GM19397 (cell line): ENCODE data around the gene TRIM36.

Experiments used
- ATAC-seq: cut with Tn5 transposase; IDR thresholded peaks from one replicate; pipeline ENCODE4 v1.9.1; 2021; ENCODE audit warnings: mild to moderate bottlenecking, moderate library complexity; ENCODE audit not compliant: unreplicated experiment

TRIM36 gene, protein sequence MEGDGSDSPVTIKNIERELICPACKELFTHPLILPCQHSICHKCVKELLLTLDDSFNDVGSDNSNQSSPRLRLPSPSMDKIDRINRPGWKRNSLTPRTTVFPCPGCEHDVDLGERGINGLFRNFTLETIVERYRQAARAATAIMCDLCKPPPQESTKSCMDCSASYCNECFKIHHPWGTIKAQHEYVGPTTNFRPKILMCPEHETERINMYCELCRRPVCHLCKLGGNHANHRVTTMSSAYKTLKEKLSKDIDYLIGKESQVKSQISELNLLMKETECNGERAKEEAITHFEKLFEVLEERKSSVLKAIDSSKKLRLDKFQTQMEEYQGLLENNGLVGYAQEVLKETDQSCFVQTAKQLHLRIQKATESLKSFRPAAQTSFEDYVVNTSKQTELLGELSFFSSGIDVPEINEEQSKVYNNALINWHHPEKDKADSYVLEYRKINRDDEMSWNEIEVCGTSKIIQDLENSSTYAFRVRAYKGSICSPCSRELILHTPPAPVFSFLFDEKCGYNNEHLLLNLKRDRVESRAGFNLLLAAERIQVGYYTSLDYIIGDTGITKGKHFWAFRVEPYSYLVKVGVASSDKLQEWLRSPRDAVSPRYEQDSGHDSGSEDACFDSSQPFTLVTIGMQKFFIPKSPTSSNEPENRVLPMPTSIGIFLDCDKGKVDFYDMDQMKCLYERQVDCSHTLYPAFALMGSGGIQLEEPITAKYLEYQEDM

DNA sequence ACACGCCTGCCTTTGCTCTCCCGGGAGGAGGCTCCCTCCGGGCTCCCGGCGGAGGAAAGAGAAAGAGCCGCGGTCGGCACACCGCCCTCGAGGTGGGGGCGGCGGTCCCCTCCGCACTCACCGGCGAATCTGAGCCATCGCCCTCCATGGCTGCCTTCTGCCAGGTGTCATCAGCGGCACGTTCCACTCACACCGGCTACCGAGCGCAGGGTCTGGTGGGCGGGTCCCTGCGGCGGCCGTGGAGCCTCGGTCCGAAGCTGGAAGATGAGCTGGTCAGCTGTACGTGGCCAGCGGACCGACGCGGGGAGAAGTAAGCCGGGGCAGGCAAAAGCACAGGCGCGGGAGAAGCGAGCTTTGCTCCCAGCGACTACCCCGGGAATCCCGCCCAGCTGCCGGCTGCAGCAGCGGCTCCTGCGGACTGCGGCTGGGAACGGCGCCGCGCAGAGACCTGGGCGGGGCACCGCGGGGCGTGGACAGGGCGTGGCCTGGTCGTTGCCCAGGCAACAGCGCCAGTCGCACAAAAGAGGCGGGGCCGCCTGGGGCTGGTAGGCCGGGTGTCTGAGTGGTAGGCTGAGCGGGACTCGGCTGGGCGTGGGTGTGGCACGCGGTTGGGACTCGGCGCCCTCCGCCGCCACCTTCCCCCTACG lies at the start of gene TRIM36:
Gene TRIM36, minus strand, starts transcription at position 422 of the 647 bp plus-strand sequence. Its CDS starts 274 bp downstream, at position 148.
- peak; percentile 98 for ATAC-seq

DNA sequence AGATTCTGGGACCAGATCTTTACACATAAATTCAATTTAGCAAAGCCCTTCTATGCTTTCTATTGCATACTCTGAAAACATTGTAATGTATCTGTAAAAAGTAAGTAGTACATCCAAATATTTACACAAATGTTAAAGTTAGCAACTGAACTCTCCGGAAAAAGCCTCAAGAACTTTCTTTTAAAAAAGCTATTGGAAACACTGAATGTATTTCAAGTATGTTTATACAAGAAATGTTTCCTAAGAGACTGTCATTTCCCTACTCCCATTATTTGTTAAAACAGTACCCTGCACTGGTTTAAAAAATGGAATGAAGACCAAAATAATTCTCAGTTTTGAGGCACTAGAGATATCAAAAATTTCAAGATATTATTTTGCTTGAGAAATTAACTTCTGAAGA lies 44.8 kb upstream of the TRIM36 start:
- ATAC-seq = no peak

GRCh38 chr5:115209279-115209678 lies 39.6 kb upstream of the TRIM36 start:
- peak; percentile 100 for ATAC-seq

- ATAC-seq = no peak
These were observed 33.2 kb upstream of the TRIM36 start for GRCh38 chr5:115202952-115203351.

DNA sequence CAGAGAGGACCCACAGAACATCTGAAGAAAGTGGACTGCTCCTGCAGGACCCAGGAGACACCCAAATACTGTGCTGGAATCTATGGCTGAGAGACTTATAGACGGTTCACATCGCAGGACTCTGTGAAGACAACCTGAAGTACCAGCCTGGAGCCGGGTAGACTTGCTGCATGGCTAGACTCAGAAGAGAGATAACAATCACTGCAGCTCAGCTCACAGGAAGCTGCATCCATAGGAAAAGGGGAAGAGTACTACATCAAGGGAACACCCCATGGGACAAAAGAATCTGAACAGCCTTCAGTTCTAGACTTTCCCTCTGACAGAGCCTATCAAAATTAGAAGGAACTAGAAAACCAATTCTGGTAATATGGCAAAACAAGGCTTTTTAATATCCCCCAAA lies 26.5 kb upstream of the TRIM36 start:
- no peak for ATAC-seq

- ATAC-seq = no peak
These were observed 25.0 kb upstream of the TRIM36 start for GRCh38 chr5:115194676-115195075.

- ATAC-seq = no peak
These were observed 23.6 kb upstream of the TRIM36 start for GRCh38 chr5:115193295-115193694.

GRCh38 chr5:115192098-115192497 lies 22.4 kb upstream of the TRIM36 start:
- ATAC-seq = no peak

DNA sequence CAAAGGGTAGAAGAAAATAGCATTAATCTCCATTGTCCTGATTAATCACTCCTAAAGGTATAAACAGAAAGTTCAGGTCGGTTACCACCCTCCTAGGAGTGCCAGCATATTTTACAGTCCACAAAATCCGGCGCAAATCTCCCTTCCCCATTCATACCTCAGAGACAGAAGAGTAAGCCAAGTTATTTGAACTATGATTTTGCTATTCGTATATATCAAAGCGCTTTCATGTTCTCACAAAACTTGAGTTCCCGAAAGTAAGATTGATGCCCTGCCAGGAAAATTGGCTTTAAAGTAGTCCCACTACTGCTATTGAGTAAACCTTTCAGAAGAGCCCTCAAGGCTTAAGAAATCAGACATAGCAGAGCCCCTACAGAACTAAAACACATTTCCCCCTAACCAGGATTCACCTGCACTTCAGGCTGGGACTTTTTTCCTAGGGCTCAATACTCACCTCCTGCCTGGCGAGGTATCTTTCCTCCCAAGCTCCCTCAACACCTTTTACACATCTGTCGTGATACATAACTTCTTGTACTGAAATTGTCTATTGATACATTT lies 21.8 kb upstream of the TRIM36 start:
- no peak for ATAC-seq

DNA sequence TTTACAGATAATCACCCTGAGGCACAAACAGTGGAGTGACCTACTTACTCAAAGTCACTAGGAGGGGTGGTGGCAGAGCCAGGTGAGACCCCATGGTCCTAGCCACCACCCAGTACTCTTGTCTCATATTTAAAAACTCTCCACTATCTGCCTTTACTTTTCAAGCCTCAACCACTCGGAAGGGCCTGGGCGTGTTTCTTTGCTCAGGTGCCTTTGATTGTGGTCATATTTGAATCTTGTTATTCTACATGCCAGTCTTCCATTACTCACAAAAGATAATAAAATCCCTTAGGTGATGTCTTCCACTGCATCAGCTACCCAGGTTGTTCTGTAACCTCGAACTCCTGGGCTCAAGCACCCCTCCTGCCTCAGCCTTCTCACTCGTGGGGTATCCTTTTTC lies 20.7 kb upstream of the TRIM36 start:
- ATAC-seq = no peak

DNA sequence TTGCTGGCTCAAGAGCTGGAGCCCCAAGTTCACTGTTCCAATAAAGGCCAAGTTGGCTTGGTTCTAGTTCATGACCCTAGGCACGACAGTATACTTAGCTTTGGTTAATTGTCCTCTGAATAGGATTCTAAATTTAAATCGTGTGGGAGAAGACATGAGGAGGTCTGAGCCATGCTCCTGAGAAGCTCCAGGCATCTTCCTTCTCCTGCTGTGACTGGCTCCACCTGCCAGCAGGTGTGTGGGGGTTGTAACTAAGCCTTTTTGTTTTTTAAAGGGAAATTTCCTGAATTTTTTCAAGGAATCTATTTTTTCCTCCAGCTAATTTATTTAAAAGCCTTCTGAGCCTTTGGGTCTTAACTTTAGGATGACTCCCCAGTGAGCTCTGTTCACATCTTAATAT lies 20.2 kb upstream of the TRIM36 start:
- no peak for ATAC-seq

DNA sequence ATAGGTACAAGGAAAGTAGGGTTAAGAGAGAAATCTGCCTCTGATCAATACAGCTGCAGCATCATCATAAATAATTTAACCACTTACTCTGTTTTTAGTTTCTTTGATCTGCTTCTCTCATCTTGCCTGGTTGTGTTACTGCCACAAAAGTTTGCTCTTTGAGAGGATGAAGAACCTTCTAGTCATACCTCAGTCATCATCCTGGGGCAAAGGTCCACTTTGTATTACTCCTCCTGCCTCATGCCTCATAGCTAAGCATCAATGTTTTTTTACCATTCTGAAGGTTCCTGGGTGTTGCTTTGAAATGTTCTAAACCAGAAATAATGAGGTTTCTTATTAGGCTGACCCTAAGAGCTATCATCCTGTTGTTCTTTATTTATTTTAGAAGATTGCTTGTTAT lies 17.1 kb upstream of the TRIM36 start:
- ATAC-seq = no peak

DNA sequence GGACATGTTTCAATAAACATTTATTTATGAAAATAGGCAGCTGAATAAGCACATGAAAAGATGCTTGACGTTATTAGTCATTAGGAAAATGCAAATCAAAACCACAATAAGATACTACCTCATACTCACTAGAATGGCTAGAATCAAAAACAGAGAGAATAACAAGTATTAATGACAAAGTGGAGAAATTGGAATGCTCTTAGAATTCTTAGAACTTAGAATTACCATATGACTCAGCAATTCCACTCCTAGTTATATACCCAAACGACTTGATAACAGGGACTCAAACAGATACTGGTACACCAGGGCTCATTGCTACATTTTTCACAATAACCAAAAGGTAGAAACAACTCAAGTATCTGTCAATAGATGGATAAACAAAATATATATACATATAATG lies 15.1 kb upstream of the TRIM36 start:
- ATAC-seq = no peak

- ATAC-seq = no peak
These were observed 12.0 kb upstream of the TRIM36 start for GRCh38 chr5:115181757-115182156.

DNA sequence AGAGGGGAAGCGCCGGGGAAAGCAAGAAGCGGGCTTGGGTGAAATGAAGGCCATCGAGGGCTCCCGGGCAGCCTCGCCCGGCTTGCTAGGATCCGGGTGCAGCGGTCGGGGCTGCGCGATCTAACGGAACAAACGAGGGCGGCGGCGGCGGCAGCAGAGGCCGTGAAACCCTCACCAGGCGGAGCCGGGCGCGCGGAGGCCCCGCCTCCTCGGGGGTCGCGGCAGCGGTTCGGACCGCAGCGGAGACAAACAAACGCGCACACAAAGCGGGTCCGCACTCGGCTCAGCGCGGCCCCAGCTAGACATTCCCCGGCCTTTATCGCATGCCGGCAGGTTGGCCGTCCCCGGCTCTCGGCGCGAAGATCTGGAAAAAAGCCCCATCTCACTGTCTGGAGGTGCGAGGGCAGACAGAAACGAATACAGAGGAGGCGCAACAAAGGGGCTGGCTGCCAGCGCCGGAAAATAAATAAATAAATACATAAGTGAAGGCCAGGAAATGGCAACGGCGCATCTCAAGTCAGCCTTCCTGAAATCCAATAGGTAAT lies 10.5 kb upstream of the TRIM36 start:
- peak; percentile 76 for ATAC-seq

DNA sequence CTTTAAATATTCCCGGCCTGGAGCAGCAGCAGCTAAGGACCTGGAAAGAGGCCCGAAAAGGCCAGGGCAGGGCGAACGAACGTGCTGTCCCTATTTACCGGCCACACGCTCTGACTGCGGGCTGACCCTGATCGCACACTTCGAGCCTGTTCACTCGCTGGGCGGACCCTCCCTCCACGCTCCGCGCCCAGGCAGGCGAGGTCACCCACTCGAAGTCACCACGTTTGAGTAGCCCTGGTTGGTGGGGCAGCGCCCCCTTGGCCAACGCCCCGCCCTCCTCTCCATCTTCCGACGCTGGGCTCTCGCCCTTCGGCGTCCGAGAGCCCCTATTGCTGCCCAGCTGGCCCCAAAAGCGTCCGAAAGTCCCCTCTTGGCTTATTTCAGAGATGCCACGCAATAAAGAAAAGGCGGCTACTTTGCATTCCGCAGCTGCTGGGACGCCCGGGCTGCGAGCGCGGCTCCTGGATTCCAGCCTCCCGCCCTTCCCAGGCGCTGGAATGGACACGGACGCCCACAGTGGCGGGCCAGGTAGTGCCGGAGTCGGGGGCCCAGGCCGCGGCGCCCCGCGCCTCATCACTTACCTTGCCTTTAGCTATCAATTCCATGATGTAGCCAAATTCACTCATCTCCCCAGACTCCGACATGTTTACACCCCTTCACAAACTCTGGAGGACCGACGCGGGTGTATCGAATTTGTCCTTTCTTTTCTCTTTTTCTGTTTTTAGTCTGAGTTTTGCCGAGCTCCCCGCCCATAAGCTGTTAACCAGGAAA lies 9.9 kb upstream of the TRIM36 start:
- peak; percentile 29 for ATAC-seq

DNA sequence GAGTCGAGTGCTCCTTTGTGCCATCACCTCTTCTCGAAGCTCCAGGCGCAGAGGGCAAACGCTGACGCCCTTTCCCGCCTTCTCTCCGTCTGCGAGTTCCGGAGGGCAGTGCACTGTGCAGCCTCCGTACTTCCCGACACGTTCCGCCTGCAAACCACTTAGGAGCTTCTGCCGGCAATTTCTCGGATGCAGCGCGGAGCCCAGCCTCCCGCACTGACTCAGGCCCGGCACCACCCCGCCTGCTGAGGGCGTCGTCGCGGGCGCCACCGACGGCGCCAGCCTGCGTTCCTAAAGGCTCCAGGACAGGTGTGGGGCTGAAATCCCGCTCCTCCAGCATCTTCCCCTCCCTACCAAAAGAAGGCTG lies 9.3 kb upstream of the TRIM36 start:
- ATAC-seq = no peak

DNA sequence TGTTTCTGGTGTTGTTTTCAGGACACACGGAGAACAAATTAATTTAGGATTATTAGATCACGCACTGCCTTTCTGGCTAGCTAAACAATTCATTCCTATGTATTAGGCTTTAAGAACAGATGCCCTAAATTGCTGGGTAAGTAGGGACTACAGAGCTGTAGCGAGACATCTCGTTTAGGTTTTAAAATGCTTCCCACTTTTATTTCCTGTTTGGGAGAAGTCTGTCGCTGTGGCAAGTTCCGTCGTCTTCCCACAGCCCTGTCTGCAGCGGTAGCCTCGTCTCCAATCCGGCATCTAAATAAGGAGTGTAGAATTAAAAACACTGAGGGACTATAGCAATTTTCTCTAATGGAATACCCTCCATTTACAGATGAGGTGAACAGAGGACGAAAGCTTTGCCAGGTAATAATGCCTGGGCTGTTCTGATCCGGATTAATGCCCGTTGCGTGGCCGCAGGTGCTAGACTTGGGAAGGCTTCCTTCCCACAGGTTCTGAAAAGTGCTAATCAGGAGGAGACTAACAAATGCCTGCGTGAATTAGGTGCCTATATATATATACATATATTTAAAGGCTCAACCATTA lies 1.3 kb upstream of the TRIM36 start:
- ATAC-seq = no peak

GRCh38 chr5:115170134-115170928 lies 623 bp upstream of the TRIM36 start:
- ATAC-seq = peak; percentile 57
